22Rv1 (cell line): Measurements from ENCODE around the gene CLEC16A.

Experiments
- H3K27ac ChIP-seq: fragments of 450-650 bp; 2 replicates; pipeline ENCODE4 v1.5.1; 2017
- CTCF ChIP-seq: fragments of 450-650 bp; IDR thresholded peaks from 2 replicates; pipeline ENCODE4 v1.5.1; 2017; ENCODE audit warnings: mild to moderate bottlenecking
- ZFX ChIP-seq: fragments of 450-650 bp; IDR thresholded peaks from 2 replicates; pipeline ENCODE4 v1.6.1; 2017; ENCODE audit warnings: antibody characterized with exemption, borderline replicate concordance

Gene CLEC16A

DNA sequence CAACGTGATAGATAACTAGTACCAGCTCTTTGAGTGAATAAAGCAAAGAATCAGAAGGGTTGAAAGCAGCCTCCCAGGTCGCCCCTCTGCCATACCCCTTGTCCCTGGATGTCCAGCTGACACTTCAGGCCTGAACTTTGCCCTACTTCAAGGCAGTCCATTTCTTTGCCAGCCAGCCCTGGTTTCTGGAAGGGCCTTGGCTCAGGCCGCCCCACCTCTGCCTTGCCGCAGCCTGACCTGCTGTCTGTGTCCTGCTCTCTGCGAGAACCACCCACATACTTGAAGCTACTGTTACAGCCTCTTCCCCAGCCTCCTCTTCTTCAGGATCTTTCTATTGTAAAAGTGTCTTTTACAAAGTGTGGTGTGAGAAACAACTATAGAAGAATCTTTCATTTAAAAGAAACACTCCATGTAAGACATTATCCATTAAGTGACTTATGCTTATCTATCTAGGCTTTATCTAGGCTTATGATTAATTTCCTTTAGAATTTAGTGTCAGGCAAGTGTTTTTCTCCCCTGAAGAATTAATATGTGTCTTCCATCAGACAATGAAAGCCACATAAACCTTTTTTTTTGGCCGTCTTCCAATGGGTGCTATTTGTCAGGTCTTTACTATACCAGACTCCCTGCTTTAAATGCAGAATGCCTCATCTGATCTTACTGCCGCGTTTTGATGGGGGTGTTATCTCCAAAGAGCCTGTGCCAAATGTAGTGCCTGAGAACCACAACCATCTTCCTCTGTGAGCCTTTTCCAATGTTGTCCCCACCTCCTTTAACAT, 177.7 kb downstream of the CLEC16A start:
- no peak for TF ChIP-seq CTCF
- no peak for TF ChIP-seq ZFX
- no peak overlapping the region for H3K27ac ChIP-seq

GRCh38 chr16:11123666-11124065, 179.3 kb downstream of the CLEC16A start:
- TF ChIP-seq ZFX (no peak), CTCF (no peak)
- no peak overlapping the region for H3K27ac ChIP-seq

GRCh38 chr16:11125936-11126335, 181.6 kb downstream of the CLEC16A start:
- no peak for TF ChIP-seq ZFX
- no peak for TF ChIP-seq CTCF
- no peak overlapping the region for H3K27ac ChIP-seq

GRCh38 chr16:11126399-11127054, 182.2 kb downstream of the CLEC16A start:
- no peak overlapping the region for H3K27ac ChIP-seq
- no peak for TF ChIP-seq CTCF
- TF ChIP-seq ZFX: no peak

- TF ChIP-seq ZFX (no peak), CTCF (no peak)
- H3K27ac ChIP-seq: no peak overlapping the region
Measured at GRCh38 chr16:11127610-11128195, 183.3 kb downstream of the CLEC16A start.

DNA sequence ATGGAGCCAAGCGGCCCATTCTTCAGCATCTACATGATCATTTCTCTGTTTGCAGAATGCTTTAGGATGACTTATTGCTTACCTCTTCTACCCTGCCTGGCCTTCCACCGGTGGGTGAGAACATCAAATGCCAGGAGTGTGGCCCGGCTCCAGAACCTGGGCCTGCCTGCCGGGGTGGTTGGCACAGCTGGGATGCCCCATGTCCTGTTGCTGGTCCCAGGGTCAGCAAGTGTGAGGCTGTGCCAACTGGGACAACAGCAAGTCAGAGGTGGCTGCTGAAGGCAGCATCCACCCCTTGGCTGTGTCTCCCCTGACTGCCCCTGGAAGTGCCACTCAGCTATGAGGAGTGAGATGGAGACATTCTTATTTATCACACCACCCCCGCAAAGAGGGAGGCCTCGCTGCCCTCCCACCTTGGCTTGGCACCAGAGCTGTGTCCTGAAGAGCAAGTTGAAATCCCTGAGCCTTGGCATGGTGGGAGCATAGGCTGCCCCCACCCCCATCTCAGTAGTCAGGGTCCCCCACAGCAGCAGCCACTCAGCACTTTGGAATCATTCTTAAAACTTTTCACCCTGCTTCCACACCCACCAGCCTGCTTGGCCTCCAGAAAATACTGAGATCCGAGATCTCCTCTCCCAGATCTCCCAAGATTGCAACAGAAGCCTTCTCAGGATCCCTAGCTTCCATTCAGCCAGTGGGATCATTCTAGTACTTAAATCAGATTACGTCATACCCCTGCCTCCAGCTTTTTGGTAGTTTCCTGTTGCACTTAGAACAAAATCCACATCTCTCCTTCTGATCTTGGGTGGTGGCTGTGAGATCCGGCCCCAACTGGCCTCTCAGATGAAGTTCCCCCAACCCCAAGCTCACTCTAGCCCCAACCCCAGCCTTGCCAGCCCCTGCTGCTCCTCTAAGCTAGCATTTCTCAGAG, 184.1 kb downstream of the CLEC16A start:
- H3K27ac ChIP-seq: no peak overlapping the region
- TF ChIP-seq ZFX (no peak), CTCF (no peak)
